Ovary (tissue), 9 donors: ENCODE measurements around the gene CEP170B. TPM values are rescaled to one million over a fixed set of nuclear protein-coding genes. Genes with fewer than 3 reads are reported as not detected.

Experiments used
- DNase-seq, 5 donors: peaks; one replicate each; pipeline ENCODE4 v3.0.0-alpha.2; 2019 to 2020
- H3K27ac ChIP-seq, 2 donors: fragments of 200-600 bp; one replicate each; pipeline versions ENCODE4 v1.5.1 to v1.8.0; 2019 to 2022
- H3K27me3 ChIP-seq: fragments of 200-600 bp; one replicate; pipeline ENCODE4 v1.8.0; 2022
- H3K36me3 ChIP-seq: fragments of 200-600 bp; sonication (generic); one replicate; pipeline ENCODE4 v1.5.1; 2019
- H3K4me1 ChIP-seq: one replicate; pipeline ENCODE4 v1.8.1; 2013; ENCODE audit warnings: mild to moderate bottlenecking, moderate library complexity; ENCODE audit not compliant: insufficient read depth
- H3K4me3 ChIP-seq: fragments of 200-600 bp; sonication (generic); one replicate; pipeline ENCODE4 v1.5.1; 2017
- H3K9me3 ChIP-seq, 2 donors: fragments of 200-600 bp in 1 of 2; sonication (generic) in 1 of 2; one replicate each; pipeline versions ENCODE4 v1.5.1 to v1.8.1; 2013 to 2019; ENCODE audit warnings: mild to moderate bottlenecking in 1 of 2, moderate library complexity in 1 of 2
- EP300 ChIP-seq: sonication (generic); formaldehyde crosslinking; IDR thresholded peaks from one replicate; pipeline ENCODE4 v1.6.1; 2017; ENCODE audit warnings: antibody characterized with exemption
- POLR2A ChIP-seq: fragments of 450-650 bp; IDR thresholded peaks from one replicate; pipeline ENCODE4 v1.6.1; 2017; ENCODE audit warnings: antibody characterized with exemption, mild to moderate bottlenecking, moderate library complexity
- WGBS, 3 donors: extraction: QIAGEN DNeasy Blood & Tissue Kit in 1 of 3; methylation state at CpG; one replicate each; pipeline versions ENCODE4 v1.1.5 to v1.1.7; 2013 to 2017; 5-methylcytosine and 5-hydroxymethylcytosine counted together
- intact Hi-C, 4 donors: fragments of 100-400 bp; cut with DNase I; formaldehyde crosslinking; loops; one replicate each; pipeline versions ENCODE4 v1.11.0 to v1.15.1; 2022 to 2023
- polyA plus RNA-seq, 2 donors: library from polyadenylated mRNA; stranded (reverse); fragments of 200-250 nt in 1 of 2; fragments of 350-450 nt in 1 of 2; fragmentation: Illumina TruSeq in 1 of 2; extraction: RNeasy Lipid Tissue Mini Kit (QIAGEN cat#74804) in 1 of 2; gene quantifications; one replicate each; pipeline ENCODE4 v1.2.3, GENCODE V29; 2013 to 2014
- total RNA-seq, 7 donors: library from RNA; depleted of rRNA in 2 of 7; stranded (reverse); fragments of >200 nt in 2 of 7; fragmentation: NEBNext Ultra II Directional in 3 of 7; extraction: Animal tissue kit (Norgen Biotek cat#: 25700) in 3 of 7; gene quantifications; one replicate each; pipeline versions ENCODE4 v1.1.0 to v1.2.4, GENCODE V29; 2016 to 2023
- TF ChIP-seq, protein P1 (sequence below), 3 donors: fragments of 450-650 bp in 2 of 3; fragments of 200-600 bp in 1 of 3; IDR thresholded peaks; one replicate each; pipeline versions ENCODE4 v1.5.1 to v1.8.0; 2016 to 2022; ENCODE audit warnings: antibody characterized with exemption in 3 of 3, mild to moderate bottlenecking in 1 of 3
- donor health status: DM: no; HTN: no; CAD: no; lungs with moderate emphysema.
- donor health status: DM: no; HTN: no; CAD: no.
- donor health status: Bipolar disorder and iron deficiency.
- donor health status: DM: yes; HTN: yes; CAD: no.
- donor health status: DM: no; HTN: no; CAD: no.
- donor health status: DM: yes; HTN: yes; CAD: no.

The CEP170B gene
- total and polyA plus RNA-seq, 9 donors = 1.9 to 22.7 (median 9.9) TPM

DNA sequence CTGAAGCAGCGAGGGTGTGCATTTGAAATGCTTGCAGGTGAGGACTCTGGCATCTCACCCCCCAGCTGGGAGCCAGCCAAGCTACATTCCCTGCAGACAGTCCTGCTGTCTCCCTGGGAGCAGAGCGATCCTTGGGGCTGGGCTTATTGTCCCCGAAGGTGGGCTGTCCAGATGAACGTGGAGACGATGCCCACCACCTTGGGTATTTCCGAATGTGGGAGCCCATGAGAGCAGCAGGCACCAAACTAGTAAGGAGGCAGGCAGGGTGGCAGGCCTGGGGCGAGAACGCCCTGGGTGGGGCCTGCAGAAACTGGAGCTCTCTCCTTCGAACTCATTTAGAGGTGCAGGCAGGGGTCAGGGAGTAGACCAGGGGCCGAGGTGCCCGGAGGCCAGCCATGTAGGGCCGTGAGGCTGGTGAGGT, 45.7 kb upstream of the CEP170B start:
- Histone ChIP-seq H3K27ac (no peak overlapping the region), H3K4me3 (no peak overlapping the region), H3K36me3 (no peaks in the 10 kb centered on the region), H3K9me3 (no peaks in the 10 kb centered on the region), H3K27me3 (no peaks in the 10 kb centered on the region), H3K4me1 (no peaks in the 10 kb centered on the region)
- WGBS, 3 donors = 76 to 88% (median 79%) methylated on average over 12 of the region's 12 CpGs
- DNase-seq = peak in 3 of 5 donors; percentile 16 to 43 (median 27)
- TF ChIP-seq EP300 (no peak), POLR2A (no peak)
- TF ChIP-seq, protein P1, sequence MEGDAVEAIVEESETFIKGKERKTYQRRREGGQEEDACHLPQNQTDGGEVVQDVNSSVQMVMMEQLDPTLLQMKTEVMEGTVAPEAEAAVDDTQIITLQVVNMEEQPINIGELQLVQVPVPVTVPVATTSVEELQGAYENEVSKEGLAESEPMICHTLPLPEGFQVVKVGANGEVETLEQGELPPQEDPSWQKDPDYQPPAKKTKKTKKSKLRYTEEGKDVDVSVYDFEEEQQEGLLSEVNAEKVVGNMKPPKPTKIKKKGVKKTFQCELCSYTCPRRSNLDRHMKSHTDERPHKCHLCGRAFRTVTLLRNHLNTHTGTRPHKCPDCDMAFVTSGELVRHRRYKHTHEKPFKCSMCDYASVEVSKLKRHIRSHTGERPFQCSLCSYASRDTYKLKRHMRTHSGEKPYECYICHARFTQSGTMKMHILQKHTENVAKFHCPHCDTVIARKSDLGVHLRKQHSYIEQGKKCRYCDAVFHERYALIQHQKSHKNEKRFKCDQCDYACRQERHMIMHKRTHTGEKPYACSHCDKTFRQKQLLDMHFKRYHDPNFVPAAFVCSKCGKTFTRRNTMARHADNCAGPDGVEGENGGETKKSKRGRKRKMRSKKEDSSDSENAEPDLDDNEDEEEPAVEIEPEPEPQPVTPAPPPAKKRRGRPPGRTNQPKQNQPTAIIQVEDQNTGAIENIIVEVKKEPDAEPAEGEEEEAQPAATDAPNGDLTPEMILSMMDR (IDR thresholded peaks at IDR 0.05) = no peak
- intact Hi-C loops = no loop called here

DNA sequence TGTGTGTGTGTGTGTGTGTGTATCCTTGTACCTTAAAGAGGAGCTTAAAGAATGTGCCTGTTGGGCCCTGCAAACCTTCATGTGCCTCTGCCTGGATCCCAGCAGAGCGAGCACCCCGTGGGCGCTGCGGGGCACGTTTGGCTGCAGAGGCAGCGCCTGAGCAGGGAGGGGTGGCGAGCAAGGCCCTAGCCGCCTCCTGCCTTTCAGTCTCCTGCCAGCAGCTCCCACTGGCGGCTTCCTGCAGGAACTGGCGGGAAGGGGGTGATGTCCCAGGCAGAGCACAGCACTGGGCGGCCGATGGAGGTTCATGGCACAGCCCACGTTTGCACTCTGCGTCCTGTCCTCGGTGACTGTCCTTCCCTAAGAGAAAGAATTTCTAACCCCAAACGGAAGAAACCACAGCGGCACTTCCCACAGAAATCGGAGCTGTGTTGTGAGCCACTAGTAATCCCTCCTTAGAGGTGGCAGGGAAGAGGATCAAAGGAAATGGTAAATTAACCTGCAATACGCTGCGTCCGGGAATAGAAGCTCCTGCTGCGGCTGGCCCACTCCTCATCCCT, 44.3 kb upstream of the CEP170B start:
- intact Hi-C loops = loop anchor here in 2 of 4 donors (1.0 to 5.0 kb wide), 2 partner anchors 33 to 52 kb away; no protein-coding TSS in a partner anchor
- no peaks in the 10 kb centered on the region for H3K9me3 ChIP-seq
- no peaks in the 10 kb centered on the region for H3K36me3 ChIP-seq
- peak; percentile 46 to 73 (median 65) for DNase-seq
- 6 to 14% (median 14%) methylated on average over 22 of the region's 22 CpGs for WGBS, 3 donors
- H3K27ac ChIP-seq = no peak overlapping the region
- no peaks in the 10 kb centered on the region for H3K27me3 ChIP-seq
- no peak overlapping the region for H3K4me3 ChIP-seq
- H3K4me1 ChIP-seq = no peaks in the 10 kb centered on the region
- no peak for TF ChIP-seq EP300
- TF ChIP-seq, protein P1 (IDR thresholded peaks at IDR 0.05) = peak in 2 of 3 donors; percentile 37 to 39

DNA sequence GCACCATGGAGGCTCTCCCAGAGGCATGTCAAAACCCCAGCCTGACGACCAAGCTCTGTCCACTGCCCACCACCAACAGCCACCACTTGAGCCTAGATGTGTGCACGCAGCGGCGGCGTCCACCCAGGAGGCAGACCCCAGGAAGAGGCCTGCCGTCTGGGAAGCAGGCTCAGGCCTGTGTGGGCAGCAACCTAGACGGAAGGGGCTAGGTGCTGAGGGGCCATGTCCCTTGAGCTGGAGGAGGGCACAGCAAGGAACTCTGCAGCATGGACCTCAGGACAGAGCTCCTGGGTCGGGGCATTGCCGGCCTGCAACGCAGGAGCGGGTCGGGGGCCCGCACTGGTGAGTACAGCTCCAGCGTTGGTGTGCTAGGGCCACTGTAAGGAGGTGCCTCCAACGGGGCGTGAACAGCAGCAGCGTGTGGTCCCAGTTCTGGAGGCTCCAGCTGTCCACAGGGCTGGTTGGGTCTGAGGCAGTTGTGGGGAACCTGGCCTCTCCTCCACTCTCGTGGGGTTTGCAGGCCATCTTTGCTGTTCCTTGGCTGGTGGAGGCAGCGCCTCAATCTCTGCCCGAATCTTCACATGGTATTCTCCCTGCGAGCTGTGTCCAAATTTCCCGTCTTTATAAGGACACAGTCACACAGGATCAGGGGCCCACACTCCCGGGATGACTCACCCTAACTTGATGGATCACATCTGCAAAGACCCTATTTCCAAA, 43.7 kb upstream of the CEP170B start:
- no peaks in the 10 kb centered on the region for H3K4me1 ChIP-seq
- H3K36me3 ChIP-seq = no peaks in the 10 kb centered on the region
- H3K9me3 ChIP-seq = no peaks in the 10 kb centered on the region
- TF ChIP-seq, protein P1 (IDR thresholded peaks at IDR 0.05) = no peak
- TF ChIP-seq POLR2A = no peak
- no peak for TF ChIP-seq EP300
- no peak overlapping the region for H3K27ac ChIP-seq
- intact Hi-C loops = loop anchor here in 2 of 4 donors (1.0 to 5.0 kb wide), 2 partner anchors 34 to 53 kb away; no protein-coding TSS in a partner anchor
- 71 to 76% (median 72%) methylated on average over 18 to 23 of the region's 23 CpGs for WGBS, 3 donors
- H3K27me3 ChIP-seq = no peaks in the 10 kb centered on the region
- no peak overlapping the region for H3K4me3 ChIP-seq
- peak in 1 of 5 donors; percentile 38 for DNase-seq

DNA sequence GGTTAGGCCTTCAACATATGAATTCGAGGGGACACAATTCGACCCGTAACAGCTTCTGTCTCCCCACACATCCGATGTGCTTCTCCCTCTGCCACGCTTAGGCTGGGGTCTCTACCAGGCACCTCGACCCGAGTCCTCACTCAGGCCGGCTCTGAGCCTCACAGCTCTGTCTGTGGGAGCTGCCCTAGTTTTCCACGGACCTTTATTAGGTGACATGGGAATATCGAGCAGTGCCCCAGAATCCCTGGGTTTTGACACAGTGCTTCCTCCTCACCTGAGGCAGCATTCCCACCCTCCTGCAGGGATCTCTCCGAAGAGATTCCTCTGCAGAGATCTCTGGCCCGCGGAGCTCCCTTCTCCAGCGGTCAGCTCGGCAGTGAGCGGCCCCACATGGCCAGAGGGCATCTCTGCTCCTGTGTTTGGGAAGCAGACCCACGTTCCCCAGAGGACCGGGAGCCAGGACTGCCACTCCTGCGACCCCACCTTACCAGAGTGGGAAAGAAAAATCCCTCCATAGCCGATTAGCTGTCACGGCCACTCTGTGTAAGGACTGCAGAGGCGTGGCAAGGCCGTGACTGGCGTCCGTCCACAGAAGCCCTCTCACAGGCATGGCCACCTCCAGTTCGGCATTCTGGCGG, 43.0 kb upstream of the CEP170B start:
- no peak overlapping the region for H3K27ac ChIP-seq
- H3K4me1 ChIP-seq = peaks cover under 1% of the 10 kb centered on the region
- no peak overlapping the region for H3K4me3 ChIP-seq
- intact Hi-C loops = loop anchor here in 2 of 4 donors (1.0 to 5.0 kb wide), 2 partner anchors 35 to 54 kb away; no protein-coding TSS in a partner anchor
- H3K27me3 ChIP-seq = no peaks in the 10 kb centered on the region
- TF ChIP-seq, protein P1 (IDR thresholded peaks at IDR 0.05) = no peak
- no peak for TF ChIP-seq POLR2A
- no peak for TF ChIP-seq EP300
- 72 to 80% (median 76%) methylated on average over 27 of the region's 27 CpGs for WGBS, 3 donors
- no peaks in the 10 kb centered on the region for H3K9me3 ChIP-seq
- no peaks in the 10 kb centered on the region for H3K36me3 ChIP-seq
- peak in 2 of 5 donors; percentile 11 to 31 for DNase-seq
